GM18511 (cell line): ENCODE data around the gene GAS6.

Experiments used
- ATAC-seq: cut with Tn5 transposase; IDR thresholded peaks from one replicate; pipeline ENCODE4 v1.9.1; 2021; ENCODE audit warnings: mild to moderate bottlenecking, moderate library complexity; ENCODE audit not compliant: unreplicated experiment

GAS6 gene

GRCh38 chr13:113888701-113889330 is 24.9 kb upstream of the GAS6 start:
- ATAC-seq = no peak

GRCh38 chr13:113887700-113888201 is 23.9 kb upstream of the GAS6 start:
- no peak for ATAC-seq

- no peak for ATAC-seq
These were observed 22.8 kb upstream of the GAS6 start for GRCh38 chr13:113886561-113887112.

GRCh38 chr13:113884821-113885220 is 20.9 kb upstream of the GAS6 start:
- ATAC-seq = no peak

GRCh38 chr13:113883921-113884804 is 20.3 kb upstream of the GAS6 start:
- ATAC-seq = no peak

GRCh38 chr13:113883314-113883811 is 19.5 kb upstream of the GAS6 start:
- ATAC-seq = no peak

GRCh38 chr13:113882716-113883115 is 18.8 kb upstream of the GAS6 start:
- no peak for ATAC-seq

- no peak for ATAC-seq
These were observed 18.4 kb upstream of the GAS6 start for GRCh38 chr13:113882267-113882630.

- no peak for ATAC-seq
These were observed 17.9 kb upstream of the GAS6 start for GRCh38 chr13:113881614-113882266.

GRCh38 chr13:113880651-113881611 is 17.1 kb upstream of the GAS6 start:
- no peak for ATAC-seq

GRCh38 chr13:113879494-113880360 is 15.9 kb upstream of the GAS6 start:
- no peak for ATAC-seq

- ATAC-seq = no peak
These were observed 15.1 kb upstream of the GAS6 start for GRCh38 chr13:113879017-113879416.

GRCh38 chr13:113877149-113877990 is 13.5 kb upstream of the GAS6 start:
- no peak for ATAC-seq

GRCh38 chr13:113876346-113877148 is 12.7 kb upstream of the GAS6 start:
- ATAC-seq = no peak

- ATAC-seq = no peak
These were observed 12.0 kb upstream of the GAS6 start for GRCh38 chr13:113875837-113876281.

GRCh38 chr13:113875429-113875815 is 11.5 kb upstream of the GAS6 start:
- ATAC-seq = no peak
